ENCODE measurements around the gene RIMBP2.

DNA sequence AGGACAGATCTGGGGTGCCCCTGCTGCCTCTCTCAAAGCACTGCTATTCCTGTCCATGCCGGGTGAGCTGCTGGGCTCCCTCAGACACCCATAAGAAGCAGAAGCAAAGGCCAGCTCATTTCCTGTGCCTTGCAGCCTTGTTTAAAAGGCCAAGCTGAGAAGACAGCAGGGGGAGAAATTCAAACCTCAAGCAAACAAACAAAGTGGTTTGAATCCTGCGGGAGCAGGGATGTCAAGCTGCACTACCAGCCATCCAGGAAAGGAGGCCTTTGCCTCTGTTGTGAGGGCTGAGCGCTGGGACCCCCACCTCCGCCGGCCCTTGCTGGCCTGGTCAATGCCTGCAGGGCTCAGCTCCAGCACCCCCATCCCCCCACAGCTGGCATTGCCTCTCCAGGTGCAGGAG is 201.9 kb downstream of the RIMBP2 start:
- TF ChIP-seq, protein P1, sequence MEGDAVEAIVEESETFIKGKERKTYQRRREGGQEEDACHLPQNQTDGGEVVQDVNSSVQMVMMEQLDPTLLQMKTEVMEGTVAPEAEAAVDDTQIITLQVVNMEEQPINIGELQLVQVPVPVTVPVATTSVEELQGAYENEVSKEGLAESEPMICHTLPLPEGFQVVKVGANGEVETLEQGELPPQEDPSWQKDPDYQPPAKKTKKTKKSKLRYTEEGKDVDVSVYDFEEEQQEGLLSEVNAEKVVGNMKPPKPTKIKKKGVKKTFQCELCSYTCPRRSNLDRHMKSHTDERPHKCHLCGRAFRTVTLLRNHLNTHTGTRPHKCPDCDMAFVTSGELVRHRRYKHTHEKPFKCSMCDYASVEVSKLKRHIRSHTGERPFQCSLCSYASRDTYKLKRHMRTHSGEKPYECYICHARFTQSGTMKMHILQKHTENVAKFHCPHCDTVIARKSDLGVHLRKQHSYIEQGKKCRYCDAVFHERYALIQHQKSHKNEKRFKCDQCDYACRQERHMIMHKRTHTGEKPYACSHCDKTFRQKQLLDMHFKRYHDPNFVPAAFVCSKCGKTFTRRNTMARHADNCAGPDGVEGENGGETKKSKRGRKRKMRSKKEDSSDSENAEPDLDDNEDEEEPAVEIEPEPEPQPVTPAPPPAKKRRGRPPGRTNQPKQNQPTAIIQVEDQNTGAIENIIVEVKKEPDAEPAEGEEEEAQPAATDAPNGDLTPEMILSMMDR (conservative IDR thresholded peaks at IDR 0.05 in 1 of 2, IDR thresholded peaks at IDR 0.05 in 1 of 2; ENCODE audit: low read depth in 1 of 2, low read length in 2 of 2), result no peak
- no peak for TF ChIP-seq EZH2 (IDR thresholded peaks at IDR 0.05; ENCODE audit: low read length, missing control alignments)

All from fibroblast of lung (primary cell).